HCT116 (cell line): ENCODE measurements around the gene MYL3. TPM values are rescaled to one million over a fixed set of nuclear protein-coding genes. Genes with fewer than 3 reads are reported as not detected.

ENCODE experiments used
- ATAC-seq: fragments of 200-7000 bp; cut with Tn5 transposase; 2 replicates; pipeline ENCODE4 v1.9.1; 2020; ENCODE audit warnings: mild to moderate bottlenecking, moderate library complexity
- BruUV-seq: library from RNA; stranded (reverse); fragments of 400-500 nt; replicated peaks from 2 replicates; lab custom pipeline; 2021; lab: Mats Ljungman, UMichigan
- CTCF ChIA-PET: fragments of 300-600 bp; sonication (Branson Sonifier 250); formaldehyde crosslinking; loops from one replicate; lab custom pipeline; 2021; ENCODE audit warnings: antibody characterized with exemption; lab: Charles Lee
- POLR2A ChIA-PET: fragments of 300-600, 350-600 bp; sonication (Branson Sonifier 250); formaldehyde crosslinking; loops from one replicate; lab custom pipeline; 2021; ENCODE audit warnings: antibody characterized with exemption; lab: Charles Lee
- RAD21 ChIA-PET, 2 experiments: fragments of 300-600 bp; sonication (Branson Sonifier 250); formaldehyde crosslinking; loops; one replicate each; lab custom pipeline; 2023; ENCODE audit warnings: low total read pairs in 2 of 2; ENCODE audit not compliant: uncharacterized antibody in 2 of 2, unreplicated experiment in 2 of 2, low non-redundant PET in 1 of 2; lab: Charles Lee
- DNase-seq: peaks from one replicate; pipeline ENCODE4 v3.0.0-alpha.2; 2010; ENCODE audit warnings: low read depth, low spot score
- H2AFZ ChIP-seq: fragments of 200-600 bp; shearing (Covaris generic), sonication (generic); 2 replicates; pipeline ENCODE4 v1.6.1; 2017; ENCODE audit warnings: low read depth, mixed run types, mixed read lengths, antibody characterized with exemption, low read length; ENCODE audit not compliant: poor library complexity, severe bottlenecking
- H3K27ac ChIP-seq: 2 replicates; pipeline ENCODE4 v1.5.1; 2012; ENCODE audit warnings: low read depth, low read length
- H3K27me3 ChIP-seq: fragments of 200-600 bp; sonication (generic); 2 replicates; pipeline ENCODE4 v1.6.1; 2016; ENCODE audit warnings: mixed run types, low read length, mixed read lengths; ENCODE audit not compliant: insufficient read depth
- H3K36me3 ChIP-seq, 2 experiments: fragments of 200-500 bp in 1 of 2; fragments of 200-600 bp in 1 of 2; sonication (Bioruptor generic) in 1 of 2; sonication (generic) in 1 of 2; 2 replicates each; pipeline versions ENCODE4 v1.5.1 to v1.6.1; 2014 to 2016; ENCODE audit warnings: low read length in 2 of 2, inconsistent platforms in 1 of 2, mixed read lengths in 1 of 2, mixed run types in 1 of 2; ENCODE audit not compliant: insufficient read depth in 2 of 2, control insufficient read depth in 1 of 2
- H3K4me1 ChIP-seq, 2 experiments: fragments of 200-600 bp in 1 of 2; sonication (generic) in 1 of 2; 2 replicates each; pipeline versions ENCODE4 v1.5.1 to v1.6.1; 2012 to 2017; ENCODE audit warnings: low read length in 2 of 2, inconsistent platforms in 1 of 2, mild to moderate bottlenecking in 1 of 2, mixed read lengths in 1 of 2, mixed run types in 1 of 2, moderate library complexity in 1 of 2; ENCODE audit not compliant: insufficient read depth in 2 of 2, control insufficient read depth in 1 of 2
- H3K4me2 ChIP-seq: fragments of 200-600 bp; sonication (generic); 2 replicates; pipeline ENCODE4 v1.6.1; 2017; ENCODE audit warnings: mixed run types, low read length, mixed read lengths
- H3K4me3 ChIP-seq, 2 experiments: fragments of 200-600 bp in 1 of 2; sonication (generic) in 1 of 2; replicated peaks in 1 of 2; 2 replicates each; pipeline ENCODE4 v1.5.1; 2011 to 2016; ENCODE audit warnings: low read length in 2 of 2, control low read depth in 1 of 2, low read depth in 1 of 2, mild to moderate bottlenecking in 1 of 2, mixed read lengths in 1 of 2, mixed run types in 1 of 2
- H3K79me2 ChIP-seq: fragments of 200-600 bp; sonication (generic); 2 replicates; pipeline ENCODE4 v1.6.1; 2017; ENCODE audit warnings: mild to moderate bottlenecking, mixed run types, low read length, moderate library complexity, mixed read lengths; ENCODE audit not compliant: insufficient read depth
- H3K9ac ChIP-seq: fragments of 200-600 bp; sonication (generic); 2 replicates; pipeline ENCODE4 v1.6.1; 2016; ENCODE audit warnings: low read length, mixed read lengths
- H3K9me2 ChIP-seq: fragments of 200-600 bp; sonication (generic), shearing (Covaris generic); 2 replicates; pipeline ENCODE4 v1.6.1; 2017; ENCODE audit warnings: mixed run types, mild to moderate bottlenecking, moderate library complexity; ENCODE audit not compliant: insufficient read depth
- H3K9me3 ChIP-seq, 2 experiments: fragments of 200-500 bp in 1 of 2; fragments of 200-600 bp in 1 of 2; sonication (Bioruptor generic) in 1 of 2; sonication (generic) in 1 of 2; 2 replicates each; pipeline ENCODE4 v1.6.1; 2014 to 2017; ENCODE audit warnings: low read length in 2 of 2, mixed read lengths in 2 of 2, inconsistent platforms in 1 of 2, low read depth in 1 of 2, mild to moderate bottlenecking in 1 of 2, mixed run types in 1 of 2, moderate library complexity in 1 of 2; ENCODE audit not compliant: control insufficient read depth in 1 of 2, insufficient read depth in 1 of 2
- H4K20me1 ChIP-seq: fragments of 200-600 bp; sonication (generic), shearing (Covaris generic); 2 replicates; pipeline ENCODE4 v1.6.1; 2017; ENCODE audit warnings: mixed run types, mild to moderate bottlenecking, moderate library complexity; ENCODE audit not compliant: insufficient read depth
- CEBPB ChIP-seq: IDR thresholded peaks from 2 replicates; pipeline ENCODE4 v1.6.1; 2012; ENCODE audit warnings: low read depth
- CTCF ChIP-seq, 3 experiments: fragments of 200-600 bp in 1 of 3; sonication (generic) in 1 of 3; IDR thresholded peaks in 2 of 3; conservative IDR thresholded peaks in 1 of 3; 2 replicates each; pipeline ENCODE4 v1.5.1; 2012 to 2017; ENCODE audit warnings: low read depth in 2 of 3, low read length in 2 of 3, antibody characterized with exemption in 1 of 3, borderline replicate concordance in 1 of 3, control low read depth in 1 of 3, mild to moderate bottlenecking in 1 of 3, mixed read lengths in 1 of 3, mixed run types in 1 of 3, moderate library complexity in 1 of 3; ENCODE audit not compliant: insufficient read depth in 1 of 3
- ELF1 ChIP-seq: IDR thresholded peaks from 2 replicates; pipeline ENCODE4 v1.6.1; 2012; ENCODE audit warnings: low read depth, borderline replicate concordance
- EZH2 ChIP-seq: fragments of 200-600 bp; sonication (generic); IDR thresholded peaks from 2 replicates; pipeline ENCODE4 v1.6.1; 2017; ENCODE audit warnings: antibody characterized with exemption, mixed run types
- EZH2phosphoT487 ChIP-seq: fragments of 200-600 bp; IDR thresholded peaks from 2 replicates; pipeline ENCODE4 v1.6.1; 2018; ENCODE audit warnings: antibody characterized with exemption, borderline replicate concordance
- JUND ChIP-seq: IDR thresholded peaks from 2 replicates; pipeline ENCODE4 v1.6.1; 2012
- MAX ChIP-seq: IDR thresholded peaks from 2 replicates; pipeline ENCODE4 v1.6.1; 2012
- RAD21 ChIP-seq: IDR thresholded peaks from 2 replicates; pipeline ENCODE4 v1.6.1; 2012; ENCODE audit warnings: low read depth, mild to moderate bottlenecking
- SIN3A ChIP-seq: IDR thresholded peaks from 2 replicates; pipeline ENCODE4 v1.6.1; 2012; ENCODE audit warnings: low read depth
- SRF ChIP-seq: IDR thresholded peaks from 2 replicates; pipeline ENCODE4 v1.6.1; 2012; ENCODE audit warnings: low read depth
- TCF7L2 ChIP-seq: IDR thresholded peaks from 2 replicates; pipeline ENCODE4 v1.7.0; 2011; ENCODE audit warnings: borderline replicate concordance, inconsistent platforms; ENCODE audit not compliant: insufficient read depth, insufficient read length; ENCODE audit errors: extremely low read depth
- intact Hi-C: fragments of 100-400 bp; cut with micrococcal nuclease; formaldehyde crosslinking; loops from 2 replicates; pipeline ENCODE4 v1.10.0; 2022
- total RNA-seq: library from RNA; stranded (reverse); gene quantifications from one replicate; pipeline ENCODE4 v1.2.1, GENCODE V29; 2021; ENCODE audit not compliant: unreplicated experiment

Gene MYL3
- total RNA-seq, 1 experiment from 2014 or later, result not detected

- TF ChIP-seq RAD21 (no peak), SIN3A (no peak), EZH2 (no peak), EZH2phosphoT487 (no peak), CEBPB (no peak), ELF1 (no peak), JUND (no peak)
Measured at GRCh38 chr3:46849045-46849631, 14.1 kb downstream of the MYL3 start (continued).

GRCh38 chr3:46848271-46849044, 14.8 kb downstream of the MYL3 start:
- ChIA-PET POLR2A (no interaction called here), RAD21 (no interaction called here), CTCF (no interaction called here)
- Histone ChIP-seq H3K79me2 (no peaks in the 10 kb centered on the region), H3K4me2 (no peak overlapping the region), H2AFZ (no peak overlapping the region), H3K9ac (no peak overlapping the region), H3K4me1 (no peaks in the 10 kb centered on the region), H3K36me3 (no peaks in the 10 kb centered on the region), H3K9me2 (no peaks in the 10 kb centered on the region), H3K27me3 (no peaks in the 10 kb centered on the region), H3K9me3 (no peaks in the 10 kb centered on the region), H3K4me3 (no peak overlapping the region), H3K27ac (no peak overlapping the region), H4K20me1 (no peaks in the 10 kb centered on the region)
- no TSS peak for BruUV-seq
- intact Hi-C loops, result no loop called here
- no peak for TF ChIP-seq MAX
- TF ChIP-seq CEBPB, result no peak
- TF ChIP-seq CTCF (IDR thresholded peaks at IDR 0.05 in 2 of 3, conservative IDR thresholded peaks at IDR 0.05 in 1 of 3; ENCODE audit: borderline replicate concordance in 1 of 3, insufficient read depth in 1 of 3, low read depth in 2 of 3, low read length in 2 of 3), result peak; percentile 28 to 73 (median 71); a peak in 5 of 6 replicates
- TF ChIP-seq RAD21, result peak; percentile 41
- TF ChIP-seq TCF7L2, result no peak
- no peak for TF ChIP-seq SRF
- ATAC-seq, result peak; percentile 84
- no peak for DNase-seq
